ENCODE results near the gene TNIP1. TPM values are rescaled to one million over a fixed set of nuclear protein-coding genes. Genes with fewer than 3 reads are reported as not detected.

The TNIP1 gene
- total and polyA plus RNA-seq, 12 donors = 36.6 to 129 (median 93.2) TPM

GRCh38 chr5:151077419-151077818, 3.4 kb downstream of the TNIP1 start:
- Histone ChIP-seq H3K4me1 (replicated peaks in 1 of 2) (peaks cover 14 to 45% of the 10 kb centered on the region in 2 donors), H3K4me3 (no peak overlapping the region), H3K27ac (no peak overlapping the region), H3K36me3 (replicated peaks in 1 of 2) (no peaks in the 10 kb centered on the region), H3K9me3 (replicated peaks in 1 of 3) (no peaks in the 10 kb centered on the region), H3K27me3 (no peaks in the 10 kb centered on the region)
- WGBS, 4 donors = 90 to 98% (median 97%) methylated on average over 8 to 9 of the region's 9 CpGs
- intact Hi-C loops (cut with DNase I) = no loop called here
- no peak for DNase-seq
- TF ChIP-seq POLR2A (IDR thresholded peaks at IDR 0.05) = no peak
- TF ChIP-seq CTCF (IDR thresholded peaks at IDR 0.05) = no peak

- no peak for TF ChIP-seq POLR2A (IDR thresholded peaks at IDR 0.05)
- TF ChIP-seq CTCF (IDR thresholded peaks at IDR 0.05) = no peak
- intact Hi-C loops (cut with DNase I) = no loop called here
- Histone ChIP-seq H3K4me3 (no peak overlapping the region), H3K4me1 (replicated peaks in 1 of 2) (peaks cover 10 to 37% of the 10 kb centered on the region in 2 donors), H3K9me3 (replicated peaks in 1 of 3) (no peaks in the 10 kb centered on the region), H3K36me3 (replicated peaks in 1 of 2) (no peaks in the 10 kb centered on the region), H3K27me3 (no peaks in the 10 kb centered on the region), H3K27ac (peak overlapping the region in 3 of 5 donors; percentile 36 to 81 (median 54))
- 89 to 96% (median 93%) methylated on average over 6 of the region's 6 CpGs for WGBS, 4 donors
- DNase-seq = no peak
Observed at GRCh38 chr5:151076616-151077015, 4.2 kb downstream of the TNIP1 start.

- Histone ChIP-seq H3K36me3 (replicated peaks in 1 of 2) (no peaks in the 10 kb centered on the region), H3K4me3 (no peak overlapping the region), H3K27me3 (no peaks in the 10 kb centered on the region), H3K9me3 (replicated peaks in 1 of 3) (no peaks in the 10 kb centered on the region), H3K27ac (peak overlapping the region in 4 of 5 donors; percentile 36 to 81 (median 46)), H3K4me1 (replicated peaks in 1 of 2) (peaks cover 7 to 35% of the 10 kb centered on the region in 2 donors)
- TF ChIP-seq POLR2A (IDR thresholded peaks at IDR 0.05) = no peak
- no peak for TF ChIP-seq CTCF (IDR thresholded peaks at IDR 0.05)
- DNase-seq = peak in 6 of 7 donors; percentile 48 to 79 (median 72)
- intact Hi-C loops (cut with DNase I) = no loop called here
- WGBS, 4 donors = 71 to 100% (median 83%) methylated on average over 1 to 5 of the region's 5 CpGs
Observed at GRCh38 chr5:151075698-151076331, 5.0 kb downstream of the TNIP1 start.

- Histone ChIP-seq H3K36me3 (replicated peaks in 1 of 2) (no peaks in the 10 kb centered on the region), H3K27me3 (no peaks in the 10 kb centered on the region), H3K27ac (no peak overlapping the region), H3K9me3 (replicated peaks in 1 of 3) (no peaks in the 10 kb centered on the region), H3K4me1 (replicated peaks in 1 of 2) (peaks cover 5 to 36% of the 10 kb centered on the region in 2 donors), H3K4me3 (no peak overlapping the region)
- intact Hi-C loops (cut with DNase I) = no loop called here
- no peak for TF ChIP-seq CTCF (IDR thresholded peaks at IDR 0.05)
- TF ChIP-seq POLR2A (IDR thresholded peaks at IDR 0.05) = no peak
- 90 to 95% (median 92%) methylated on average over 2 of the region's 2 CpGs for WGBS, 4 donors
- no peak for DNase-seq
Observed at GRCh38 chr5:151074557-151074956, 6.3 kb downstream of the TNIP1 start.

All from adrenal gland (tissue), 12 donors.